Ureter (tissue), 1 donor: Measurements from ENCODE around the gene PCTP. TPM values are rescaled to one million over a fixed set of nuclear protein-coding genes. Genes with fewer than 3 reads are reported as not detected.
A peak's percentile ranks its signal among the peaks of the same experiment; 100 is the strongest.

Experiments
- DNase-seq: peaks from one replicate; pipeline ENCODE4 v3.0.0-alpha.2; 2020; ENCODE audit warnings: low spot score
- total RNA-seq: library from RNA; stranded (reverse); gene quantifications from one replicate; pipeline ENCODE4 v1.2.4, GENCODE V29; 2023
- donor health status: DM: yes; HTN: yes; CAD: no.

Gene PCTP
- total RNA-seq, 1 donor from 2014 or later, result 33.9 TPM

DNA sequence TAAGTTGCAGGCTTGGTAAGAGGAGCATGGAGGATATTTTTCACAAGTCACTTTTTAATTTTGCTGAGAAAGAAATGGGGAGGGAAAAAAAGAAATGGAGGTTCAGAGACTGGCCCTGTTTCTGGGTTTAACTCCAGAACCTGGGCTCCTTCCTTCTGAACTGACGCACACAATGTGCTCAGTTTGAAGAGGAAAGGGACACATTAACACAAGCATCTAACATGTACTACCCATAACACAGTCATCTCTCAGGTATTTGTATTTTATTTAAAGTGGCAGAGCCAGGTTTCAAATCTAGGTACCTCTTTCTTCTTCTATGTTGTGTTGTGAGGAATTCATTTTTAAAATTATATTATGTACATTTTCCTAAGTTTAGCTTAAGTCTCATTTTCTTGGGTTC is 22.9 kb upstream of the PCTP start:
- no peak for DNase-seq

- no peak for DNase-seq
Observed at GRCh38 chr17:55728361-55728760, 22.5 kb upstream of the PCTP start.

GRCh38 chr17:55728833-55729232 is 22.0 kb upstream of the PCTP start:
- DNase-seq, result no peak

DNA sequence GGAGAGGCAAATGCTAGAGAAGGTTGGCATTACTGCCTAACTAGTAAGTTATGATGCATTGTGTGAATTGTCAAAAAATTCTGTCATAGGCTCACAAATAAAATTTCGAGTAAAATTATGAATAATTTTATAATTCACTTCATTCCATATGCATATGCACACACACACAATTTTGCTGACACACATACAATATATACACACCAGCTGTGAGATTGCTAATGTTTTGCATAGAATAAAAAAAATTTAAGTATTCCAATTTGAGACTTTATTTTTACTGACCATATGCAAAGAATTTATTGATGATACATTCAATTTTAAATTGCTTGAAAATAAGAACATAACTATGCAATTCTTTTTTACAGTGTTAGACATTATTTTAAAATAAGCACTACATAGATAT is 21.4 kb upstream of the PCTP start:
- DNase-seq, result no peak

DNA sequence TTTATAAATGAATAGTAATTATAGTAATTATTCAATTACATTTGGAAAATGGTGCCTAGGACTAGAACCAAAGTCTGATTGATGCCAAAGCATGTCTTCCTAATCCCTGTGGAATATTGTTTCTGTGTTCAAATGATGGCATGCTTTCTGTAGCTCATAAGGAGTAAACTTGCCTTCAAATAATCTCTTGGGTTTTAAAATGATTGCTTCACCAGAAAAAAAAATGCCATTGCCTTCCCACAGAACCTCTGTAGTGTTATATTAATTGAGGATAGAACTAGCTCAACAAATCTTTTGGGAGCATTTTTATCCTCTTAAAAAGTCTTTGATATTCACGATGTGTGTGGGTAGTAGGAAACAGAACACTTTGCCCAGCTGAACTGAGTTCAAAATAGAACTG is 20.5 kb upstream of the PCTP start:
- no peak for DNase-seq

GRCh38 chr17:55730808-55731207 is 20.0 kb upstream of the PCTP start:
- no peak for DNase-seq

- DNase-seq, result peak; percentile 56
Observed at GRCh38 chr17:55731586-55732250, 19.1 kb upstream of the PCTP start.

DNA sequence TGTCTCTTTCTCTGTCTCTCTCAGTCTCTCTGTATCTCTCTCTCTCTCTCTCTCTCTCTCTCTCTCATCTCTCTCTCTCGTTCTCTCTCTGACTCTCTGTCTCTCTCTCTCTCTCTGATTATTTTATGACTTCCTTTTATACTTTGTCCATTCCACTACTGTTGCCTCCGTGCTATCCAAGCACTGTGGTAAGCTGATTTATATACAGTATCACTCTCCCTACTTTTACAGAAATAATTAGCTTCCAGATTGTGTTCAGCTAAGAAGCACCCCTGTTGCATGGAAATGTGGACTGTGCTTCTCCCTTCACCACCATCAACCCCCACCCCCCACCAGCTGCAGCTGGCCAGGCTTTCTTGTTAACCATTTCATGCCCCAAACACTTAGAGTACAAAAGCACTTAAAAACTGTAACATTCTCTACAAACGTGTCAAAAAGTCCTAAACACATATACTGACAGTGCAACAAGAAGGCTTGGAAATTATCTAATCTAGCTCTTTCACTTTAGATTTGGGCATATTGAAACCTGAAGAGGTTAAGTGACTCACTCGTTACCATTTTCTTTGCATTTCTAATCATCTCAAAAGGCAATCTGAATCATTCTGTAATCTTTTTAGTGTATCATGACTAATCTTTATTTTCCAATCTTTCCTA is 16.6 kb upstream of the PCTP start:
- no peak for DNase-seq

DNA sequence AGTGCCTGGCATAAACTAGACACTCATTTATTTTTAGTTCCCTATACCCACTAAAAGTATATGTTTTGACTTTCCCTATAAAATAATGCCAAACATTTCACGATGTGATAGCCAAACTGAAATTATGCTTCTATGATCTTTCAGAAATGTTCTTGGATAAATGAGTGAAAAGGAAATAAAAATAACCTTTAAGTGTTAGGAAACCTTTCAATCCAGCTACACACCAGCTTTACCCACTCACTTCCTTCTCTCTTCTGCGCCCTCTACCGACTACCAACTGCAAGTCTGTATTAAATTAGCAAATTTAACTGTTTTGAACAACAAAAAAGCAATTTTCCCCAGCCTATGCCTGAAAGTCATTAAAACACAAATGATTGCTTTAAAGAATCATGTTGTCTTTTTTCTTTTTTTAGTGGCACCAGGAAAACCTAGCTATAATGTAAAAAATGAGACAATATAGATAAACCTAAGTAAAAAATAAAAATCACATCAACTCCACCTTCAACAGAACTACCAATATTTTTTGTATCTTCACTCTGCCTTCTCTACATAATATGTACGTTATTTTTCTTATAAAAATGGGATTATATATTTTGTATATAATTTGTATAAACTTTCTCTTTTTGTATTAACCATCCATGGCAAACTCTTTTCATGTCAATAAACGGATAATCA is 15.0 kb upstream of the PCTP start:
- DNase-seq, result no peak

- DNase-seq, result no peak
Observed at GRCh38 chr17:55737976-55738501, 12.8 kb upstream of the PCTP start.

GRCh38 chr17:55740511-55741355 is 10.1 kb upstream of the PCTP start:
- no peak for DNase-seq

- no peak for DNase-seq
Observed at GRCh38 chr17:55741356-55741700, 9.5 kb upstream of the PCTP start.

- no peak for DNase-seq
Observed at GRCh38 chr17:55742272-55743102, 8.4 kb upstream of the PCTP start.

- DNase-seq, result peak; percentile 70
Observed at GRCh38 chr17:55743103-55743679, 7.7 kb upstream of the PCTP start.

DNA sequence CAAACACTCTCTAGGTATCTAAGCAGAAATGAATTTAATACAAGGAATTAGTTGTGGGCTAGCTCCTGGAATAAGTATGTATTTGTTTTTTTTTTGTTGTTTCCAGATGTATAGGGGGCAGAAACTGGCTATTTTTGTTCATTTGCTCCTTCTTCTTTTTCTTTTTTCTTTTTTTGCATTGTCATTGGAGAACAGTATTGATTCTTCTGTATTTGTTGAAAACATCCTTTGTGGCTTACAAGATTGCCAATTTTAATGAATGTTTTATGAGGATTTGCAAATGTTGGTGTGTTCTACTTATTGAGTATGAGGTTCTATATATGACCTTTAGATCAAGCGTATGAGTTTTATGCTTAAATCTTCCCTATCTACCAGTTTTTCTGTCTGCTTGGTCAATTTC is 5.6 kb upstream of the PCTP start:
- DNase-seq, result no peak

DNA sequence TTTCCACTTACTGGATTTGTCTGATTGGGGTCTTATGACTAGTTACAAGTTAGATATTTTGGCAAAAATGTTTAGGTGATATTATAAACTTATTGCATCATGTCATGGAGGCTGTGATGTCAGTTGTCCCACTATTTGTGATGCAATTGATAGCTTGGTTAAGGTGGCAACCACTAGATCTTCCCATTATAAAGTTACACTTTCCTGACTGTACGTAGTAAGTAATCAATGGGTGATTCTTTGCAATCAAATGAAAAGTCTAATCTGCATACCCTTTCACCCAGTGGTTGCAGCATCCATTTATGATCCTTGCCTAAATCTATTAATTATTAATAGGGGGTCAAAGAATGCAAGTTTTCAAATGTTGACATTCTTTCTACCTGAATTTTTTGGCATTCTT is 4.4 kb upstream of the PCTP start:
- DNase-seq, result no peak

- DNase-seq, result no peak
Observed at GRCh38 chr17:55747209-55747608, 3.6 kb upstream of the PCTP start.

- no peak for DNase-seq
Observed at GRCh38 chr17:55748841-55749240, 2.0 kb upstream of the PCTP start.

DNA sequence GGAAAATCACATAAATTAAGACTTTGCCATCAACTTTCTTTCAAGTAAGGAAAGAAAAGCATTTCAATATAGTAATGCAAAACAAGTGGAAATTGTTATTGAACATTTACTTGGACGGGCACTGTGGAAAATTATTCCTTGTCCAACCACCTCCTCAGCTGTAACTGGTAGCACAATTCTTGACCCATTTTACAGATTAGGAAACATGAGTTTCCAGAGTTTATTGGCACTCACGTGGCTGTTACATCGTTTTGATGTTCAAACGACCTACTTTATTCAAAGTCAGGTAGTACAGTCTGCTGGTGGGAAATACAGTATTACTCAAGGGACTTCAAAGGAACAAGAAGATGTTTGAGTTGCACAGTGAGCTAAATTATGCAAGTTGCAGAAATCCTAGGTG is 866 bp upstream of the PCTP start:
- no peak for DNase-seq

- no peak for DNase-seq
Observed at GRCh38 chr17:55751720-55752250, 934 bp downstream of the PCTP start.

GRCh38 chr17:55756689-55757088 is 5.8 kb downstream of the PCTP start:
- no peak for DNase-seq
